Caco-2 (cell line): ENCODE measurements around the gene KCND3. TPM values are rescaled to one million over a fixed set of nuclear protein-coding genes. Genes with fewer than 3 reads are reported as not detected.

ENCODE experiments used
- BruUV-seq: library from RNA; stranded (reverse); fragments of 400-500 nt; replicated peaks from 2 replicates; lab custom pipeline; 2021; lab: Mats Ljungman, UMichigan
- CTCF ChIA-PET: fragments of 300-600 bp; sonication (Branson Sonifier 250); formaldehyde crosslinking; loops from one replicate; lab custom pipeline; 2022; ENCODE audit warnings: antibody characterized with exemption; lab: Charles Lee
- POLR2A ChIA-PET: fragments of 300-600 bp; sonication (Branson Sonifier 250); formaldehyde crosslinking; loops from one replicate; lab custom pipeline; 2022; ENCODE audit warnings: antibody characterized with exemption; lab: Charles Lee
- DNase-seq, 2 experiments: peaks; one replicate each; pipeline versions ENCODE4 v3.0.0 to v3.0.0-alpha.2; 2020 to 2022
- H3K27me3 ChIP-seq: replicated peaks from 2 replicates; pipeline ENCODE4 v1.6.0; 2011; ENCODE audit warnings: low read length; ENCODE audit not compliant: control insufficient read depth, insufficient read depth
- H3K36me3 ChIP-seq: 2 replicates; pipeline ENCODE4 v1.5.1; 2011; ENCODE audit warnings: low read length; ENCODE audit not compliant: control insufficient read depth, insufficient read depth
- H3K4me1 ChIP-seq: fragments of 250-450 bp; sonication (Bioruptor Pico); 2 replicates; pipeline ENCODE4 v1.5.1; 2020; ENCODE audit warnings: mild to moderate bottlenecking
- H3K4me3 ChIP-seq: 2 replicates; pipeline ENCODE4 v1.5.1; 2011; ENCODE audit warnings: low read depth, mild to moderate bottlenecking, control low read depth, low read length
- H3K9me3 ChIP-seq: fragments of 250-450 bp; sonication (Bioruptor Pico); 2 replicates; pipeline ENCODE4 v1.5.1; 2020; ENCODE audit warnings: mild to moderate bottlenecking, moderate library complexity
- H3K27ac Mint-ChIP-seq: one replicate; pipeline ENCODE4 v1.8.0; 2022; ENCODE audit warnings: mixed read lengths; ENCODE audit not compliant: unreplicated experiment
- H3K27me3 Mint-ChIP-seq: one replicate; pipeline ENCODE4 v1.8.0; 2022; ENCODE audit warnings: mixed read lengths; ENCODE audit not compliant: insufficient read depth, unreplicated experiment
- H3K36me3 Mint-ChIP-seq: one replicate; pipeline ENCODE4 v1.8.0; 2022; ENCODE audit warnings: mild to moderate bottlenecking, mixed read lengths; ENCODE audit not compliant: insufficient read depth, unreplicated experiment
- H3K4me1 Mint-ChIP-seq: one replicate; pipeline ENCODE4 v1.8.0; 2022; ENCODE audit warnings: low read depth, mixed read lengths; ENCODE audit not compliant: unreplicated experiment
- H3K4me3 Mint-ChIP-seq: one replicate; pipeline ENCODE4 v1.8.0; 2022; ENCODE audit warnings: mild to moderate bottlenecking, moderate library complexity, mixed read lengths; ENCODE audit not compliant: unreplicated experiment
- H3K9me3 Mint-ChIP-seq: one replicate; pipeline ENCODE4 v1.8.0; 2022; ENCODE audit warnings: mixed read lengths; ENCODE audit not compliant: unreplicated experiment
- intact Hi-C: fragments of 100-400 bp; cut with micrococcal nuclease; formaldehyde crosslinking; loops from one replicate; pipeline ENCODE4 v1.10.0; 2022; ENCODE audit not compliant: unreplicated experiment
- total RNA-seq: library from RNA; stranded (reverse); gene quantifications from 2 replicates; pipeline ENCODE4 v1.2.3, GENCODE V29; 2022
- TF ChIP-seq, protein P1 (sequence below), 2 experiments: fragments of 200-600 bp in 1 of 2; IDR thresholded peaks; 1 replicate in 1 of 2; 2 replicates in 1 of 2; pipeline versions ENCODE4 v1.5.1 to v1.8.0; 2011 to 2022; ENCODE audit warnings: antibody characterized with exemption in 1 of 2, control low read depth in 1 of 2, inconsistent platforms in 1 of 2, low read depth in 1 of 2, low read length in 1 of 2, mild to moderate bottlenecking in 1 of 2, moderate library complexity in 1 of 2; ENCODE audit not compliant: insufficient read depth in 1 of 2, severe bottlenecking in 1 of 2, unreplicated experiment in 1 of 2

Gene KCND3
- total RNA-seq, 1 experiment from 2014 or later: 5.1 TPM

DNA sequence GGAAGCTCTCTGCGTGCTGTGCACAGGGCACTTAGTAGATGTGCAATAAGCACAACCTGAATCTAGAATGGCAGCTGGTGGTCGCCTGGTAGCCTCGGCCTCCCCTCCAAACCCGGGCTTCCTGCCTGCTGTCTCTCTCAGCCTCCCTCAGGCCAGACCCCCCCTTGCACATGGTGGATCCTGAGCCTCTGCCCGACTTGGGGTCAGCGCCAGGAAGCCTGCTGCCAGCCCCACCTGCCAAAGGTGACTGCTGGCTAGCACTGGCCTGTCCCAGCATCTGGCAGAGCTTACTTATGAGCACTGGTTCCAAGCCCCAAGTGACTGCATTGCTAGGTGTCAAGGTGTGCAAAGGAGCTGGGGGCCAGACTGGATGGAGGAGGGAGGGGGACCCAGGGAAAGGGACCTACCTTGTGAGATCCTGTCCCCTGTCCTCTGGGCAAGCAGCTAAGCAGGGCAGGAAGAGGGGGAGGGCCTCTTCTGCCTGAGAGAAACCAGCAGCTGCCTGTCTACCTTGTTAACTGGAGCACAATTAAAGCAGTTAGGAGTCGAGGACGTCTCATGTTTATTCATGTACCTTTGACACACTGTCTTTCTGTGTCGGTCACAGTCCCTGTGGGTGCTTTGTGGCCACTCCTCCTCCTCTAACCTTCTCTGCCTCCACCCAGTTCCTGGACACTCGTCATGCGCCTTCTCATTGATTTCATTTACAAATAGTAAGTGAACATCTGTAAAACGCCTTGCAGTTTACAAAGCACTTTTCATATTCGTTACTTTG lies 132.9 kb downstream of the KCND3 start:
- Histone ChIP-seq H3K9me3 (no peaks in the 10 kb centered on the region), H3K4me1 (no peaks in the 10 kb centered on the region), H3K36me3 (no peaks in the 10 kb centered on the region), H3K27me3 (no peaks in the 10 kb centered on the region), H3K4me3 (no peak overlapping the region)
- no peaks in the 10 kb centered on the region for H3K9me3 Mint-ChIP-seq
- H3K36me3 Mint-ChIP-seq: no peaks in the 10 kb centered on the region
- H3K27me3 Mint-ChIP-seq: peaks cover 6% of the 10 kb centered on the region
- CTCF ChIA-PET: no interaction called here
- no TSS peak for BruUV-seq
- intact Hi-C loops: no loop called here
- H3K4me1 Mint-ChIP-seq: no peaks in the 10 kb centered on the region
- H3K4me3 Mint-ChIP-seq: no peak overlapping the region
- TF ChIP-seq, protein P1, sequence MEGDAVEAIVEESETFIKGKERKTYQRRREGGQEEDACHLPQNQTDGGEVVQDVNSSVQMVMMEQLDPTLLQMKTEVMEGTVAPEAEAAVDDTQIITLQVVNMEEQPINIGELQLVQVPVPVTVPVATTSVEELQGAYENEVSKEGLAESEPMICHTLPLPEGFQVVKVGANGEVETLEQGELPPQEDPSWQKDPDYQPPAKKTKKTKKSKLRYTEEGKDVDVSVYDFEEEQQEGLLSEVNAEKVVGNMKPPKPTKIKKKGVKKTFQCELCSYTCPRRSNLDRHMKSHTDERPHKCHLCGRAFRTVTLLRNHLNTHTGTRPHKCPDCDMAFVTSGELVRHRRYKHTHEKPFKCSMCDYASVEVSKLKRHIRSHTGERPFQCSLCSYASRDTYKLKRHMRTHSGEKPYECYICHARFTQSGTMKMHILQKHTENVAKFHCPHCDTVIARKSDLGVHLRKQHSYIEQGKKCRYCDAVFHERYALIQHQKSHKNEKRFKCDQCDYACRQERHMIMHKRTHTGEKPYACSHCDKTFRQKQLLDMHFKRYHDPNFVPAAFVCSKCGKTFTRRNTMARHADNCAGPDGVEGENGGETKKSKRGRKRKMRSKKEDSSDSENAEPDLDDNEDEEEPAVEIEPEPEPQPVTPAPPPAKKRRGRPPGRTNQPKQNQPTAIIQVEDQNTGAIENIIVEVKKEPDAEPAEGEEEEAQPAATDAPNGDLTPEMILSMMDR (IDR thresholded peaks at IDR 0.05; ENCODE audit: insufficient read depth in 1 of 2, low read depth in 1 of 2, low read length in 1 of 2, severe bottlenecking in 1 of 2, unreplicated experiment in 1 of 2): no peak
- POLR2A ChIA-PET: no interaction called here
- no peak overlapping the region for H3K27ac Mint-ChIP-seq
- DNase-seq: no peak

DNA sequence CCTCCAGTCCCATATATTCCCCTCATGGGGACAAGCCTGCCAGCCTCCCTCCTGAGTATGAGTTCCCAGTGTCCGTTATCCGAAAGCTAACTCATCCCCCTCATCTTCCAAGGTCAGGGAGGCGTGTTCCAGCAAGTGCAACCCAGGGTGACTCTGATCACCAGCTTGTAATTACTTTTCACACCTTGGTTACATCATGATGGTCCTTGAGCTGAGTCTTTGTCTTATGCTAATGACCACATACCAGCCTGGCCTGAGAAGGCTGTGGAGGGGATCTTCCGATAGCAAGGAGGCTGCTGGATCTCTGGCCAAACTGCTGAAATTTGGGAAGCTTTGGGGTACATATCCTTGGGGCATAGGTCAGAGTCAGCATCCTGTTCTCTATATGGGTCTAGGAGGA lies 134.2 kb downstream of the KCND3 start:
- no peak overlapping the region for H3K4me3 ChIP-seq

DNA sequence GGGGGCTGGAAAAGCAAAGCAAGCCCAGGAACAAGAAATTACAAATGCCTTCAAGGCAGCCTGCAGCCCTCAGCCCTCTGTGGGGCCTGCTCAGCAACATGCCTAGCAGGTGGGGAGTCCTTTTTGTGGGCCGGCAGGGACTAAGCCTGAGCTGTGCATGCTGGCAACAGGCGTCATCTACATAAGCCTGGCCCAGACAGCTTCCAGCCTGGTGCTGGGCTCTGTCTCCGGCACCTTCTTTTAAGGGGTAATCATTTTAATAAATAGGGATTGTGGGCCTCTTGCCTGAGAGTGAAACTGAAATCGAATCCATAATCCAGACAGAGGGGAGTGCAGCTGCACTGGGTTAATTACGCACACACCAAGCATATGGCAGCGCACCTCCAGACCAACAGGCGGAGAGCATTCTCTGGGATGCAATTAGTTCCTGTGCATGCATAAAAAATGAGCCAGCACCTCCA lies 137.2 kb downstream of the KCND3 start:
- Mint-ChIP-seq H3K36me3 (no peaks in the 10 kb centered on the region), H3K4me1 (no peaks in the 10 kb centered on the region), H3K9me3 (no peaks in the 10 kb centered on the region), H3K4me3 (no peak overlapping the region), H3K27me3 (peaks cover 7% of the 10 kb centered on the region), H3K27ac (no peak overlapping the region)
- DNase-seq: no peak
- ChIA-PET CTCF (no interaction called here), POLR2A (no interaction called here)
- no peaks in the 10 kb centered on the region for H3K36me3 ChIP-seq
- no peak overlapping the region for H3K4me3 ChIP-seq
- TF ChIP-seq, protein P1 (IDR thresholded peaks at IDR 0.05; ENCODE audit: insufficient read depth in 1 of 2, low read depth in 1 of 2, low read length in 1 of 2, severe bottlenecking in 1 of 2, unreplicated experiment in 1 of 2): no peak
- H3K4me1 ChIP-seq: no peaks in the 10 kb centered on the region
- intact Hi-C loops: no loop called here
- H3K27me3 ChIP-seq: no peaks in the 10 kb centered on the region; the same call in 1 of the 2 replicates
- no peaks in the 10 kb centered on the region for H3K9me3 ChIP-seq
- no TSS peak for BruUV-seq

More for the DNA sequence above, 134.2 kb downstream of the KCND3 start:
- Mint-ChIP-seq H3K27ac (no peak overlapping the region), H3K4me3 (no peak overlapping the region), H3K27me3 (peaks cover 6% of the 10 kb centered on the region), H3K36me3 (no peaks in the 10 kb centered on the region), H3K4me1 (no peaks in the 10 kb centered on the region), H3K9me3 (no peaks in the 10 kb centered on the region)
- TF ChIP-seq, protein P1 (IDR thresholded peaks at IDR 0.05; ENCODE audit: insufficient read depth in 1 of 2, low read depth in 1 of 2, low read length in 1 of 2, severe bottlenecking in 1 of 2, unreplicated experiment in 1 of 2): no peak
- DNase-seq: no peak
- no peaks in the 10 kb centered on the region; the same call in 1 of the 2 replicates for H3K27me3 ChIP-seq
- ChIA-PET POLR2A (no interaction called here), CTCF (interaction anchor here (0.6 kb wide), 1 partner anchor 137 kb away, joined by 3 read pairs; no protein-coding TSS in a partner anchor)
- no peaks in the 10 kb centered on the region for H3K36me3 ChIP-seq
- H3K4me1 ChIP-seq: no peaks in the 10 kb centered on the region
- H3K9me3 ChIP-seq: no peaks in the 10 kb centered on the region
- BruUV-seq: no TSS peak
- intact Hi-C loops: no loop called here
